ENCODE results near the gene MDFIC.
"Not testable (repeated sequence)": the region's sequence is repeated elsewhere in the genome, so short reads cannot be mapped to it uniquely, and the experiment has no call there.

Gene MDFIC, protein sequence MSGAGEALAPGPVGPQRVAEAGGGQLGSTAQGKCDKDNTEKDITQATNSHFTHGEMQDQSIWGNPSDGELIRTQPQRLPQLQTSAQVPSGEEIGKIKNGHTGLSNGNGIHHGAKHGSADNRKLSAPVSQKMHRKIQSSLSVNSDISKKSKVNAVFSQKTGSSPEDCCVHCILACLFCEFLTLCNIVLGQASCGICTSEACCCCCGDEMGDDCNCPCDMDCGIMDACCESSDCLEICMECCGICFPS

DNA sequence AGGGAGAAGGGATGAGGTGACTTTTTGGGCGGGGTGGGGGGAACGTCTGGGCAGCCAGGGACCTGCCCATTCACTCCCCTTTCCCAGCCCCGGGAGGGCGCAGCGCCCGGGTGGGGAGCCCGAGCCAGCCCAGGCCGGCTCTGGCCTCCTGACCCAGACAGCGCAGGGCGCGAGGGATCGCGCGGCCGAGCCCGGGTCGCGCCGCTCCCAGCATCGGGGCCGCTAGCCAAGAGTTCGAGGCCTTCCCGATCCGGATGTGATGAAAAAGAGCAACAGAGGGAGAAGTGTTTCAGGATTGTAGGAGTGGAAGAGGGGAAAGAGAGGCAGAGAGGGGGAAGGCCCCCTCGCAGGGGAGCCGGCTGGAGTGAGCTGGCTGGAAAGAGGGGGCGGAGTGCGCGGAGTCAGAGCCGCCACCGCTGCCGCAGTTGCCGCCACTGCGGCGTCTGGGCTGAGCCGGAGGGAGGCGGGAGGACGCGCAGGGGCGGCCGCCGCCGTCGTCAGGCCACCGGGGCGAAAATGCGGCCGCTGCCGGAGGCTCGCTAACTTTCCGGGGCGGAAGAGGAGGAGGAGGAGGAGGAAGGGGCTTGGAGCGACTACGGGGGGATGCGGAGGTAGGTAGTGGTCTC is at the start of gene MDFIC:
Gene MDFIC (plus strand): TSS at position 69 of the 626 bp plus-strand sequence. CDS start 940 bp downstream, outside the sequence.
- no peak for DNase-seq

DNA sequence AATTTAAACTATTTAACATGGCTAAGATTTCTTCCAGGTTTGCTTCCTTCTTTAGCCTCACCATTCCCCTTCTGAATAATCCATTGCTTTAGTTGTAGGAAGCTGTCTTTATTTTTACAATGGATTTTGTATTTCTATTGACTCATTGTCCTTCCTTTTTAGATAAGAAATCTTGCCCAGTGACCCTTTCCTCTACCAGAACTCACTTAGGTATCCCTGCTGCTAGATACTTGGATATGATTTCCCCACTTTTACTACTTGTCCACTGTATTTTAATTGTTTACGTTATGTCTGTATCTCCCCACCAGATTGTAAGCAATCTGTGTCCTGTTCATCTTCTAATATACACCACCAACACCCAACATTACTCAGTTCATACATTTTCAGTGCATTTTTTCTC is 47.7 kb upstream of the MDFIC start:
- DNase-seq, result no peak

DNA sequence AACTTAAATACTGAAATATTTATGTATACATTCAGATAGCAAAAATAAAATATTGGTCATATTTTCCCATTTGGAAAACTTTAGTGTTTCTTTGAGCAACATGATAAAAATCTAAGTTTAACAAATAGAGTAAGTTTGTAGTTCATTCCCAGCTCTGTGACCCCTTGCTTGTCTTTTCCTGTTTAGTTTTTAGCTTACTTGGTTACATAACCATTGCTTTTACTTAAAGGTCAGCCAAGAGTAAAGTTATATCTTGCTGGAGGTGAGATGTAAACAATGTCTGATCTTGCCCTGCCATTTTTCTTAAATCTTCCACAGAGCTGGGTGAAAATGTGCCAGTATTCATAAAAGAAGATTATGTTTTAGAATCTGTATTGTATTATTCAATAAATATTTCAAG is 46.7 kb upstream of the MDFIC start:
- no peak for DNase-seq

DNA sequence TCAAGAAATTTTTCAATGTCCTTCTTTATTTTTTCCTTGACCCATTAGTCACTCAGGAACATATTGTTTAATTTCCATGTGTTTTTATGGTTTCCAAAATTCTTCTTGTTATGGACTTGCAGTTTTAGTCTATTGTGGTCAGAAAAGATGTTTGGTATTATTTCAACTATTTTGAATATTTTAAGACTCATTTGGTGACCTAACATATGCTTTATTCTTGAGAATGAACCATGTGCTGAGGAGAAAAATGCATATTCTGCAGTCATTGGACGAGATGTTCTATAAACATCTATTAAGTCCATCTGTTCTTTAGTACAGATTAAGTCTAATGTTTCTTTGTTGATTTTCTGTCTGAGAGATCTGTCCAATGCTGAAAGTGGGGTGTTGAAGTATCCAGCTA is 42.3 kb upstream of the MDFIC start:
- DNase-seq, result no peak

DNA sequence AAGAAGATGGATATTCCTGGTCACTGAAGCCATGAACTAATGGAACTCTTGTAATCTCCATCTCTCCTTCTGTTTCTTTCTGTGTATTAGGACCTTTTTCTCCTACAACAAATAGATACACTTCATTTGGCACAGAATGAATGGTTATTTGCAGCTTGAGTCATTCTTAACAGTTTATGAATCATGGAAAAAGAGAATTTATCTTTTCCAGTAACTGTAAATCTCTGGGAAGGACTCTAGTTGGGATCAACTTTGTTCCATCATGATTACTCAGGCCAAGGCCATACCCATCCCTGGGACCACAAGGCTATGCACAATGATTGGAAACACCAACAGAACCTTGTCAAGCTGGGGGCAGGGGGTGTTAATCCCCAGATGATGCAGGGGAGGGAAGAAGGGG is 36.1 kb upstream of the MDFIC start:
- DNase-seq, result no peak

DNA sequence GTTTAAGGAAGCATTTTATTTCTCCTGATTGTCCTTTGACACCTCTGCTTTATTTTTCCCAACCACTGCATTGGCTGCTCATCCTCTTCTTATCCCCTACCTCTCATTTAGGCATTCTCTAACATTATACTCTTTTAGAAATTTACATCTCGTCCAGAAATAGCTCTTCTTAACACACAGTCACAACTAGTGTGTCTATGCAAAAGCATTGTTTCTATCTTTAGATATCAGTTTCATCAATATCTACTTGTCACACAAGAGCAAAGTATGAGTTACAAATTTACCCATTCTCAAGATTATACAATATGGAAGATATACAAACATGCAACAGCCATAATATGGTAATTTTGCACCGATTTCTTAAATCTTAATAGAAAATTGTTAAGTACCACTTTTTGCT is 35.7 kb upstream of the MDFIC start:
- DNase-seq, result no peak

DNA sequence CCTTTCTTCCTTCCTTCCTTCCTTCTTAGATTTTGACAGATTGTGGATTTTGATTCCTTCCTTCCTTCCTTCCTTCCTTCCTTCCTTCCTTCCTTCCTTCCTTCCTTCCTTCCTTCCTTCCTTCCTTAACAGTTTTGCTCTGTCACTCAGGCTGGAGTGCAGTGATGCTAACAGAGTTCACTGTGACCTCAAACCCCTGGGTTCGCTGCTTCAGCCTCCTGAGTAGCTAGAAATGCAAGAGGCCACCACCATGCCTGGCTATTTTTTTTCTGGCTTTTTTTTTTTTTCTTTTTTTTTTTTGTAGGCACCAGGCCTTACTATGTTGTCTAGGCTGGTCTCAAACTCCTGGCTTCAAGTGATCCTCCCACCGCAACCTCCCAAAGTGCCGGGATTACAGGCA is 32.8 kb upstream of the MDFIC start:
- not testable (repeated sequence) for DNase-seq

DNA sequence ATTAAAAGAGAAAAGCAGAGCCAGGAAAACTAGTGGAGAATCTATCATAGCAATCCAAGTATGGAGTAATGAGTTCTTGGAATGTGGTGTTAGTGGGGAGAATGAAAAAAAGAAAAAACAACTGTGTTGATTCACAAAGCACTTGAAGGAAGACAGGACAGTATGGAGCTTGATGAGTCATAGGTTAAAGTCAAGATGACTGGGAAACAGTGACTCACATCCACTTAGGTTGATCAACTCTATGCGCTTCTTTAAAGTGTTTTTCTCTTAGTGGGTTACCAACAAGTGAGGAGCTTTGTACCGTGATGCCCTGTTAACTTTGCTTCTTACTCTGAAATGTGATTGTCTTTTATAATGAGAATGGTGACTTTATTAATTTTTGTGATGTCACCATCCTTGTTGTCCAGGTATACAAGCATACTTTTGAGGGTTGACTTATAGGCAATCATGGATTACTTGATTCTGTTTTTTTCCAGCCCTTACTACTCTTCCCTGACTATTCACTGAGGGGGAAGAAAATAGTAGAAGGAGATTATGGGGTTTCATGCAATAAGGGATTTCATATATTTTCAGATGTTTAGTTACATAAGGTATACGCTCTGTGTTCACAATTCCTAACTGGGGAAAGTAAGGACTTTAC is 32.1 kb upstream of the MDFIC start:
- DNase-seq, result no peak

DNA sequence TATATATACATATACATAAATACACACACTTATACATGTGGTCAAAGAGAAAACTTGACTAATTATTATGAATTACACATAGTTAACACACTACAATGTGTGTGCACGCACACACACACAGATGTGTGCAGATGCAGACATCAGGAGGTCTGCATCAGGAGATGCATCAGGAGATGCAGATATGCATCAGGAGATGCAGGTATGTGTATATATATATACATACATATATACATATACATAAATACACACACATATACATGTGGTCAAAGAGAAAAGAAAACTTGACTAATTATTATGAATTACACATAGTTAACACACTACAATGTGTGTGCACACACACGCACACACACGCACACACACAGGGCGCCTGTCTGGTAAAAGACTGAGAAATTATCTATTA is 31.3 kb upstream of the MDFIC start:
- DNase-seq, result no peak

DNA sequence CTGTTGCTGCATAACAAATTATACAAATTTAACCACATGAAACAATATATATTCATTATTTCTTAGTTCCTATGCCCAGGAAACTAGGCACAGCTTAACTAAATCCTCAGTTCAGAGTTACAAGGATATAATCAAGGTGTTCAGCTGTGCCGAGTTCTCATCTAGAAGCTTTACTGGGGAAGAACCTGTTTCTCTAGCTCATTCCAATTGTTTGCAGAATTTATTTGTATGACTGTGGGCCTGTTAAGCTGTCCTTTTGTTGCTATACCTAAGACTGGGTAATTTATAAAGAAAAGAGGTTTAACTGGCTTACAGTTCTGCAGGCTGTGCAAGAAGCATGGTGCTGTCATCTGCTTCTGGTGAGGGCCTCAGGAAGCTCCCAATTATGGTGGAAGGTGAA is 21.8 kb upstream of the MDFIC start:
- DNase-seq, result no peak

DNA sequence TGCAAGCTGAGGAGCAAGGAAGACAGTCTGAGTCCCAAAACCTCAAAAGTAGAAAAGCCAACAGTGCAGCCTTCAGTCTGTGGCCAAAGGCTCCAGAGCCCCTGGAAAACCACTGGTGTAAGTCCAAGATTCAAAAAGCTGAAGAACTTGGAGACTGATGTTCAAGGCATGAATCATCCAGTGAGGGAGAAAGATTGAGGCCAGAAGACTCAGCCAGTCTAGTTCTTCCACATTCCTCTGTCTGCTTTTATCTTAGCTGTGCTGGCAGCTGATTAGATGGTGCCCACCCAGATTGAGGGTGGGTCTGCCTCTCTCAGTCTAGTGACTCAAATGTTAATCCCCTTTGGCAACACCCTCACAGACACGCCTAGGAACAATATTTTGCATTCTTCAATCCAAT is 20.1 kb upstream of the MDFIC start:
- no peak for DNase-seq

DNA sequence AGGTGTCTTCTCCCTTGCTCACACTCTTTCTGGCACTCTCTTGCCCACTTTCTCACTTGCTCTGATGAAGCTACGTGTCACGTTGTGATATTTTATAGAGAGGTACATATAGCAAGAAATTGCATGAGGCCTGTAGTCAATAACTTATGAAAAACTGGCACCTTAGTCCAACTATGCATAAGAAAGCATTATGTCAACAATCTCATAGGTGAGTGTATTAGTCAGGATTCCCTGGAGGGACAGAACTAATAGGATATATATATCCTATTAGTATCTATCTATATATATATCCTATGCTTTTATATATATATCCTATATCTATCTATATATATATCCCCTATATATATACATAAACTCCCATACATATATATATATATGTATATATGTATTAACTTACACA is 18.8 kb upstream of the MDFIC start:
- no peak for DNase-seq

DNA sequence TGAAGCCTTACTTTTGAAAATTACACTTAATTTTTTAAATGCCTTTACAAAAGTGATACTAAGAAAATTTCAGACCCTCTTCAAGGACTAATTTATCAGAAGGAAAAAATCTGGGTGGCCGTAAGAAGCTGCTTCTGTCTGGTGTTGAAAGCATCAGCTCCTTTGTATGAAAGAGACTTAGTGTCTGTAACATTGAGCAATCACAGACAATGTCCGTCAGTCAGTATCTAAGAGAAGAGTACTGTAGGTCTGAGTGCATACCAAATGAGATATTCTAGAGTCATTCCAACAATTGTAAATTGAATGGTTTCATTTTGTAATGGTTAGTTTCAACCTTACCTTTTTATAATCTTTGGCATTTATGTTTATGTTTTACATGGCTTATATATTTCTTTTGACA is 11.1 kb upstream of the MDFIC start:
- no peak for DNase-seq

DNA sequence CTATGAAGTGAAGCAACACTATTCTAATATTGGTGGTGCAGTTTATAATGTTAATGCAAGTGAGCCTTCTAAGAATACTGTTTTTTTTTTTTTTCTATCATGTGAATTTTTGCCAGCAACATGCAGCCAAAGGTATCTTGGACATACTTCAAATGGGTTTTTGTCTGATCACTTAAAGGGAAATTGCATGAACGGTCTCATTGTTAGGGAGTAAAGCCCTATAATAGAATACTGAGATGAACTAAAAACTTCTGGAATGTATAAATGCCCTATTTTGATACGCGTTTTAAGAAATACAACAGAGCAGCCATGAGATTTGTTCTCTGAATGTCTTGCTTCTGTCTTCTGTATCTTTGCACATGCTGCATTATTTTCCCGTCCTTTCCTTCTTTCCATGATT is 10.5 kb upstream of the MDFIC start:
- DNase-seq, result no peak

DNA sequence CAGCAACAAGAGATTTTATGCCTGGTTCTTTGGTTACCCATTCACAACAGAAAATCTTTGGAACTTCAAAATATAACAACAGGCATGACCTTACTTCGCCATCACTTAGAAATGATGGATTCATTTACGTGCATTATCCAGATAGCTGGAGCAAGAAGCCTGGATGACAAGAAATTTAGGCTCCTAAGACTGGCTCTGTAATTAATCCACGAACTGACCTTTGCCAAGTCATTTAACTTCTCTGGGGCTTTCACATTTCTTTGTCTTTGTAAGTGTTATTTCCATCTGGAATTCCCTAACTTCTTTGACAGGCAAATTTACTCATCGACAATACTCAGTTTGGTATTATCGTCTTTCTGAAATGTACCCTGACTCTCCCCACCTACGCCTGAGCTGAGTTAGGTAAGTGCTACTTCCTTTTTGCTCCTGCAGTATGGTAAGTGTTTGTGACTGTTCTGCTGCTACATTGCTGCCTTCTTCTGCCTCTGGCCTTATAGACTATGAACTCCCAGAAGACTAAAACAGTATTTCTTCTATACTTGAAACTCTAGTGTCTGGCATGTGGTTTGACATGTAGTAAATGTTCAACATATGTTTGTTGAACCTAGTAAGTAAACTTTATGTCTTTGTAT is 5.5 kb upstream of the MDFIC start:
- no peak for DNase-seq

DNA sequence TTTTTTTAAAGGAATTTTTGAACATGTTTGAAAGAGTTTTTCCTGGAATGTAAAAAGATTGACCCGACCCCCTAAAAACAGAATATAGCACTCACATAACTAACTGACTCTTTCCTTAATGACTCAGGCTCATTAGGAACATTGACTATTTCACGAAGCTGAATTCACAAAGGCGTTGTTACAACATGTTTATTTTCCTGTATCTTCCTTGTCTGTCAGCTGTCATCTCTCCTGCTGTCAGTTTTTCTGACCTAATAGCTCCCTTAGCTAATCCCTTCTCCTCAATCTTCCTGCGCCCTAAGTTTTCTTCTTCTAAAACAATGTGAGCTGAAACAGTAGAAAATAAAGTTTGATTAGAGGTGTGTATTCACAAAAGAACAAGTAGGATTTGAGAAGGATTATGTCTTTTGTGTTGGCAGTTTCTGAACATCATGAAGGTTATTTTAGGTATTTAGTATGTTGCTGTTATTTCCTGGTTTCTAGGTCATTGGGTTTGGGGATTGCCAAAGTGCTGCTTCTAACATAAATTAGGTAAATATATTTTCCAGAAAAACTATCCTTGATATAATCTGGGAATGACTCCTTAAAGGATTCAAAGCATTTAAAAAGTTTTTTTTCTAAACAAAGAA is 4.6 kb upstream of the MDFIC start:
- no peak for DNase-seq

DNA sequence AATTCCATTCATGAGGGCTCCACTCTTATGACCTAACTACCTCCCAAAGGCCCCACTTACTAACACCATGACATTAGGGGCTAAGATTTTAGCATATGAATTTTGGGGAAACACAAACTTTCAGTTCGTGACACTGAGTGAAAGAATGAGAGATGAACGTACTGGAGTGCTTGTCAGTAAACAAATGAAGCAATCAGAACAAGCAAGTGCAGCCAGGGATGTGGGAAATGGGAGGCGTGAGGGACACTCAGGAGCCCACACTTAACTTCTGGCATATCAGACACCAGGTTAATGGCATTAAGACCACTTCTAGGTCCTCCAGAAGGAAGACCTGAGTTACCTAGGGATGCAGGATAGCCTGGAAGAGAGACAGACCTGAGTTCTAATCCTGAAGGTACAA is 2.3 kb upstream of the MDFIC start:
- DNase-seq, result no peak

DNA sequence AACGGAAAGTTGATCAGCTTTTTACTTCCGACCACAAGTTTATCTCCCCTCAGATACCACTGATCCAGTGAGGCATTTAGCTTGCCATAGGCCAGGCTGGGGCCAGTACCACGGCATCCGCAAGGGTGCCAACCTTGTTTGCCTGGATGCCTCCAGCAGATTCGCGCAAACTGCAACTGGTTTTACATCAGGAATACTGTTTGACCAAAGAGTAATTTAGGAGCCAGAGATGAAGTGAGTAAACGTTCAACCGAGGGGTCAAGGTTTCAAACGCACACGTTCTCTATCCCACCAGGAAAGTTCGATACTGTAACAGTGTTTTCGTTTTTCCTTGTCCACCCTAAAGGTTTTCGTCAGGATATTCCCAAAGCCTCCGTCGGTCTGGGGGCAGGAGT is 266 bp upstream of the MDFIC start:
- no peak for DNase-seq

DNA sequence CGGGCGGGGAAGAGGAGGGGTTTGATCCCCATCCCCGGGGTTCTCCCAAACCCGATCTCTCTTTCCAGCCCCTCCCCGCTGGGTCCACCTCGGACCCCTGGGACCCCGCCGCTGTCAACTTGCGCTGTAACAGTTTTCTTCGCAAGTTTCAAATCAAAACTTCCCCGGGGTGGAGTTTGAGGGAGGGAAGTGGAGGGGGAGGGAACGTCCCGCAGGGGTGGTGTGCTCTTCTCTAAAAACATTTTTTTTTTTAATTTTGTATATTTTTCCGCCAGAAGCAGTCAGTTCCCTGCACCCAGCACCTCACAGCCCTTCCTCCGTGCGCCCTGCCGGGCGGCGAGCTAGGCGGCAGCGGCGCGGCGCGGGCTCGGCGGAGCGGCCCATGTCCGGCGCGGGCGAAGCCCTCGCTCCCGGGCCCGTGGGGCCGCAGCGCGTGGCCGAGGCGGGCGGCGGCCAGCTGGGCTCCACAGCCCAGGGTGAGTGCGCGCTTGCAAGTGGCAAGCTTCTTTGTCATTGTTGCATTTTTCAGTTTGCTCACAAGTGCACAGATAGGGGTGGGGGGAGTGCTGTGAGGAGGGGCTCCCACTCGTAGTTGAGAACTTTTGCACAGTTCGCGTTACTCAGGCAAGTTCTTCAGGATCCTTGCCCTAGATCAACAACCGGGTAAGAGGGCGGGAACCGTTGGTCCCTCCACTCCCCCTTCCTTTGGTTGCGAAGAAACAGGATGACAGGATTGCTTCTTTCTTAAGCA is 933 bp downstream of the MDFIC start:
- no peak for DNase-seq

DNA sequence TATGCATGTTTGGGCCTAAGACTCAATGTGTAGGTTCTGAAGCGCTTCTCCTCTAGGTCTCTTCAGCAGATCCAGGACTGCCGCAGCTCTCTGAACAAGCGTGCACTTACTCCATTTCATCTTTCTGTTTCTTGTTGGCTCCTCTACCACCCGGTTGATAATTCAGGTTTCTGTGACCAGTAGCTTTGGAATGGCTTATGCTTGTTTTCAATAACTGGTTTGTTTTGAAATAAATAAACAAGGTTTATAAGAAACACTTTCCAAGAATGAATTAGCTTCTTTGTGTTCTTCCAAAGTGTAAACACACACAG is 1.5 kb downstream of the MDFIC start:
- DNase-seq, result no peak

DNA sequence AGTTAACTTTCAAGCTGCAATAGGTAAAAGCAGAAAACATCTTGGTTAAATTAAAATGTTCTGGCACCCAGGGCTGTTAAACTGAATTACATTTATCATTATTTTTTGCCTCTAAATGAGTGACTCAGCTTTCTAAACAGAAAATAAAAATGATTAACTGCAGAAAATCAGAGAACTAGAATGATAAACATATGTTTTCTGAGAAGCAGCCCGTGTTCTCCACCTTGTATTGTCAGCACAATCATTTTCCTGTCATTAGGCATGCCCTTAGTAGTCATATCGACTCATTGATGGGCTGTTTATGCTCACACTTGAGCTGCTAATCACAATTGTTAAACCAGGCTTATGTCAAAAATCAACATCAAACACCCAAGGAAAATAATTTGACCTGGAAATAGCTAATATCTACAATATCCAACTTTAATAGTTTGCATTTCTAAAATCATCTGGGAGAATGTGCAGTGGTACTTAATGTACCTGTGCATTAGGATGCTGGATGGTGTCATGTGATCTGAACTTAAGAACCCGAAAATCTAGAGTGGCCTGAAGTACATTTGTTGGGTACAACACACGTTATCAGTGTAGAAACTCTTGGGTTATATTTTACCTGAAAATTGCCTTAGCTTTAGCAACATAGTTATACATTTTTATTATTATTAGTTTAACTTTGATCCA is 2.3 kb downstream of the MDFIC start:
- DNase-seq, result no peak

DNA sequence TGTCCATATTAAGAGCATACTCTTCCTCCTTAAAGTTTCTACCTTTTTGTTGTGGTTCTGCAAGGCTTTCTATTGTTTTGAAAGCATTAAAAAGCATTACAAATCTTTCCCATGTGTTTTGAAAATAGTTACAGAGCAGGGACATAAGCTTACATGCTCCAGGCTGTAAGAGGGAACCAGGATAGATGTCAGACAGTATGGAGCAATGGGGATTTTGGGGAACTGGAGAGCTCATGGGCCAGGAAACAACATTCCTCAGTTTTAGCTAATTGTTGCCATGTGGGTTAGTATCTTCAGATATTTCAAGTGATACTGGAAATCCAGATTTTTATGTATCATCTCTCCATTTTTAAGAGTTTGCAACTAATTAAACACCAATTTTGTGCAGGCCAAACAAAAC is 3.5 kb downstream of the MDFIC start:
- no peak for DNase-seq

DNA sequence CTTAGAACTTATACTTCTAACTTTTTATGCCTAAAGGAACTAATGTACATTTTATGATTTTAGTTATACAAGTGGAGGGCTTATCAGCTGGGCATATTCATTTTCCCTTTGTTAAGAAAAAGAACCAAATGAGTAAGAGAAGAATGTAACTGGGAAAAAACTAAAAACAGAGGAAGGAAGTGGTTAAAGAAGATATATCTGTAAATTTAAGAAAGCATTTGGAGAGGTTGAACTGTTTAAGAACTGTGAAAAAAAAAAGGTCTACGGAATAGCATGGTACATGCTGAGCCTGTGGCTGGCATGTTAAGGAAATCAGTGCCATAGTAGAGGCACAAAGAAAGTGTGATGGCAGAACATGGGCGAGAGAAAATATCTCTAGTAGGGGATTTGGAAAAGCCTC is 6.2 kb downstream of the MDFIC start:
- DNase-seq, result no peak

Measured in NCI-H1417 treated with DMSO at 0.1 percent for 48 hours (cell line).